Measurements from ENCODE around the gene KATNAL2. TPM values are rescaled to one million over a fixed set of nuclear protein-coding genes. Genes with fewer than 3 reads are reported as not detected.

The KATNAL2 gene
- 1.5 to 1.9 TPM (median 1.7 TPM) in 5 replicates for total RNA-seq (2022; extraction: Qiagen RNA extraction; ENCODE audit: low read depth)

GRCh38 chr18:46917108-46917802 is at the start of gene KATNAL2, which contains the start of gene PIAS2:
KATNAL2 (plus strand) TSS chr18:46917602; CDS start chr18:46946873, 29,271 bp downstream.
PIAS2 (minus strand) TSS chr18:46917507; CDS start chr18:46917345, 162 bp downstream.

GRCh38 chr18:47035156-47035671 is 117.8 kb downstream of the KATNAL2 start, which contains the start of gene ELOA2:
ELOA2 (minus strand) TSS chr18:47035621; CDS start chr18:47035264, 357 bp downstream.

GRCh38 chr18:47150029-47150823 is 232.8 kb downstream of the KATNAL2 start, which contains the start of gene HDHD2:
HDHD2 (minus strand) TSS chr18:47150500; CDS start chr18:47136439, 14,061 bp downstream.

Other genes with a start within 250 kb of the KATNAL2 start
- 0.03 TPM in 1 of 5 replicates, not detected in the others for gene ST8SIA5, start 160.5 kb upstream of the KATNAL2 start, total RNA-seq (2022; extraction: Qiagen RNA extraction; ENCODE audit: low read depth)
- gene PIAS2, start 95 bp upstream of the KATNAL2 start, total RNA-seq (2022; extraction: Qiagen RNA extraction; ENCODE audit: low read depth): 8.1 to 8.9 TPM (median 8.2 TPM) in 5 replicates
- gene ELOA2, start 118.0 kb downstream of the KATNAL2 start, total RNA-seq (2022; extraction: Qiagen RNA extraction; ENCODE audit: low read depth): not detected in 5 replicates
- 7.6 to 10.5 TPM (median 9.4 TPM) in 5 replicates for gene HDHD2, start 232.9 kb downstream of the KATNAL2 start, total RNA-seq (2022; extraction: Qiagen RNA extraction; ENCODE audit: low read depth)

Measured in A549 treated with CpdA at 1 μM for 4 hours (cell line).